Globus pallidus (tissue), 1 donor: ENCODE data around the gene RAB40B.

Source experiments
- DNase-seq: peaks from one replicate; pipeline ENCODE4 v3.0.0-alpha.2; 2015; ENCODE audit warnings: low spot score

Gene RAB40B

DNA sequence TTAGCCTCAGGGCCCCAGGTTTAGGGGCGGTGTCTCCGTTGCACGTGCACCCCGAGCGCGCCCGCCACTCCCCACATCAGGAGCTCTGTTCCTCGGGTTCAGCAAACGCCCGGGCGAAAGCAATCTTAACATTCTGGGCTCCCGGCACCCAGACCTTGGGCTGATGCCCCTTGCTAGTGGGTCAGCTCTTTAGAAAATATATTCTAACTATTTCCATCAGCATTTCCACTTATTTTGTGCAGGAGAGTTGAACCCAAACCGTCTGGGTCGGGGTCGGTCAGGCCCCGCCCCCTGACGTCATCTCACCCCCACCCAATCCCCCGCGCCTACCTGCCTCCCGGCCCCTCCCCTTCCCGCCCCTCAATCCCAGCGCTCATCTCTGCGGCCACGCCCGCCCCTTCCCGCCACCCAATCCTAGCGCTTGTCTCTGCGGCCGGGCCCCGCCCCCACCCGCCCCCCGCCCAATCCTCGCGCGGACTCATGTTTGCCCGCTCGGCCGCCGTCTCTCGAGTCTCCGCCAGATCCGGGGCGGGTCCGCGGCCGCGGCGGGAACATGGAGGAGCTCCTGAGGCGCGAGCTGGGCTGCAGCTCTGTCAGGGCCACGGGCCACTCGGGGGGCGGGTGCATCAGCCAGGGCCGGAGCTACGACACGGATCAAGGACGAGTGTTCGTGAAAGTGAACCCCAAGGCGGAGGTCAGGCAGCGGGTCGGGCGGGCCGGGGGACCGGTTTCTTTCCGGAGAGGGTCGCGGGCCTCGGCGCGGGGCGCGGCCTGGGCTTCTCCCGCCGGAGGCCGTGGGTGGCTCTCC is 17.9 kb upstream of the RAB40B start, which contains the start of gene FN3KRP:
FN3KRP (plus strand) TSS at position 504 of the 808 bp plus-strand sequence; CDS start at position 554, 50 bp downstream.
- DNase-seq = peak; percentile 95

DNA sequence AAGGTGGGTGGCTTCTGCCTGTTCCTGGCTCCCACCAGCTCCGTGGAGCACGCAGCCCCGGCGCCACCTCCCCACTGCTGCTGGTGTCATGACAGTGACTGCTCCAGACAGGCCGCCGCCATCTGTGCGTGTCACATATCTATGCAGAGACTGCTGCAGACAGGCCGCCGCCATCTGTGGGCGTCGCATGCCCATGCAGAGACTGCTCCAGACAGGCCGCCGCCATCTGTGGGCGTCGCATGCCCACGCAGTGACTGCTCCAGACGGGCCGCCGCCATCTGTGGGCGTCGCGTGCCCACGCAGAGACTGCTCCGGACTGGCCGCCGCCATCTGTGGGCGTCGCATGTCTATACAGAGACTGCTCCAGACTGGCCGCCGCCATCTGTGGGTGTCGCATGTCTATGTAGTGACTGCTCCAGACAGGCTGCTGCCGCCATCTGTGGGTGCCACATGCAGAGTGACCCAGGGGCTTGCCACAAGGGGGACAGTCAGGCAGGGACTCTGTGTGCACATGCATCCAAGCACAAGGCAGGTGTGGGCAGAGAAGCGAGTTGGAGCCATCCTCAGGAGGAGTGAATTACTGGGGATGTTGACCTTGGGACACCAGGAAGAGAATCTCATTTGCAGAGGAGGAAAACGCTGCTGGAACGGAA is 14.7 kb upstream of the RAB40B start:
- no peak for DNase-seq

DNA sequence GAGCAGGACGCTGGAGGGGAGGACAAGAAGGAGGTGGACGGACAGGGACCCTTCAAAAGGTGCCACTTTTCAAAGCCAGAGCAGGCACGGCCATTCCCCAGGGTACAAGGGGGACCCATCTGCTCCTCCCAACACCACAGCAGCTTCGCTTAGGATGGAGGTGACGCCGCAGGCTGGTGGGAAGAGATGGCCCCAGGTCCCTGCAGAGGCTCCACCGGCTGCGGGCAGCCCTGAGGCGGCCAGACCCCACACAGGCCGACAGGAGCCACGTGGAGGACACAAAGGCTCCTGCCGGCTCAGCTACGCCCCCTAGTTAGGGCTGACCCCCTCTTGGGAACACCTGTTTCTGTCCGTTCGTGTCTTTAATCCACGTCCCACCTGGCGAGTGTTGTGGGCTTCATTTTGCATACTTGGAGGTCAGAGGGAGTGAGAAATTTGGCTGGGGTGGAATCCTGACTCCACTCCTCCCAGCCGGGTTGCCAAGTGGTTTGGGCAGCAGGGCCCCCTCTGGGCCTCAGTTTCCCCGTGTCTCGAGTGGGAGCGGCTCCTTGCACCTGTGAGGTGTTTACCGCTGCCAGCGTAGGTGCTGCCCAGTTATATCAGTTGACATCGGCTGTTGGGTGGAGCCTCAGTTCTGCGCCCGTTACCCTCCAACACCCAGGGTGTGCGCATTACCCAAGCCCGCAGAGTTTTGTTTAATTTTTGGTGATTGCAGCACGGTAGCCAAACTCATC is 12.2 kb upstream of the RAB40B start:
- no peak for DNase-seq

DNA sequence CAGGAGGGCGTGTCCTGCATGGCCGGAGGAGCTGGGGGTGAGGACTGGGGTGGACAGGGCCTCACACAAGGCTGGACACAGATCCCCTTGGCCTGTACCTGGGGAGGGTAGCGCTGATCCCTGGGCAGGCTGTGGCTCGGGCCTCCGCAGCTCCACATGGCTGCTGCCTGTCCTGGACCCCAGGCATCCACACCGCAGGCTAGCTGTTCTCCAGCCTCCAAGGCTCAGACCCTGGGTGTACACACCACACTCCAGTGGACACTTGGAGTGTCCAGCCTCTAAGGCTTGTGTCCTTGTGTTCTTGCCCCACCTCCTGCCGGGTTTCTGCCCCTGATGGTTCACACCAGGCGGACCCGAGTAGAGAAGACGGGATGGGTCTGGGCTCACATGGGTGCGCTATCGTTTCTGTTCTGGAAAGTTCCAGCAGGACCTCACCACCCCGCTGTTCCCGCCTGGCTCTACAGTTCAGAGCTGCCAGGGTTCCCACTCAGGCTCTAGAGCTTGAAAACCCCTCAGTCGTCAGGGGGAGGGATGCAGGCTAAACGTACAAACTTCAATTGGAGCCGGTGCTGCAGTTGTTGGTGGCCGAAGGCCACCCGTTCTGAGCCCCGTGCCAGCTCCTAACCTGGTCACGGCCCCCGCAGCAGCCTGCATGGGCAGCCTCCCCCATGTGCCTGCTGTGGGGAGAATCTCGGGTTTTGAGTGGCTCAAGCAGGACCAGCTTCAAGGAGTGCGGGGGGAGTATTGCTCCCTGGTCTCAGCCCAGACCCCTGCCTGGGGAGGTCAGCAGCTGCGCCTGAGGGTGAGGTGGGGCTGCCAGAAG is 11.4 kb upstream of the RAB40B start:
- no peak for DNase-seq

DNA sequence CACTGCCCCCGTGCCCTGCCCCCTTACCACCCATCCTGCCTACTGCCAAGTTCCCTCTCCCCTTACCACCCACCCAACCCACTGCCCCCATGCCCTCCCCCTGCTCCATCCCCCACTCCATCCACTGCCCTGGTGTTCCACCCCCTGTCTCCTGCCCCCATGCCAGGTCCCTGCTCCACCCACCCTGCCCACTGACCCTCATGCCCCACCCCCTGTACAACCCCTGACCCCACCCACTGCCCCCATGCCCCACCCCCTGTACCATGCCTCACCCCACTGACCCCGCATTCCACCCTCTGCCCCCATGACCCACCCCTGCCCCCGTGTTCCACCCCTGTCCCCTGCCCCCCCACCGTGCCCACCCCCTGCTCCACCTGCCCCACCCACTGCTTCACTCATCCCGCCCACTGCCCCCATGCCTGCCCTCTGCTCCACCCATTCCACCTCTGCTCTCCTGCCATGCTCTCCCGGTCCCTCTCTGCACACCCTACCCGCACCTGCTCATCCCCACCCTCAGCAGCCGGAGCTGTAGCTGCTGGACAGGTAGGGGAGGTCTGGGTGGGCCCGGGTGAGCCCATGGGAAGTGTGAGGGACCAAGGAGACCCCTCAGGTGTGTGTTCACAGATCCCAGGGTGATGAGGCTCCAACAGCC is 10.7 kb upstream of the RAB40B start:
- DNase-seq = no peak

DNA sequence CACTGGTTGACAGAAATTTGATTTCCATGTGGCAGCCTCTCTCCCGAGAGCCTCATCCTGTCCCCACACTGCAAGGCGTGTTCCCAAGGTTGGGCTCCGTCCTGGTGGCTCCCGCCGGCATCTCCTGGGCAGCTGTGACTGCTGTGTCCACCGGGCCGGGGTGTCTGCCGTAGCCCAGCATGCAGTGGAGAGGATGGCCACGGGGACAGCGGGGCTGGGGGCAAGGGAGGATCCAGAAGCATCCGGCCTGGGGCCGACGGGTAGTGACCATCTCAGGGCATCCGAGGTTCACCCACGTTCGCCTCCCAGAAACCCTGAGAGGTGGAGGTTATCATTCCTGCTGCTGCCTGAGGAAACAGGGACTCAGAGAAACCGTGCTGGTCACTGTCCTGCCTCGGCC is 7.3 kb upstream of the RAB40B start:
- DNase-seq = no peak

DNA sequence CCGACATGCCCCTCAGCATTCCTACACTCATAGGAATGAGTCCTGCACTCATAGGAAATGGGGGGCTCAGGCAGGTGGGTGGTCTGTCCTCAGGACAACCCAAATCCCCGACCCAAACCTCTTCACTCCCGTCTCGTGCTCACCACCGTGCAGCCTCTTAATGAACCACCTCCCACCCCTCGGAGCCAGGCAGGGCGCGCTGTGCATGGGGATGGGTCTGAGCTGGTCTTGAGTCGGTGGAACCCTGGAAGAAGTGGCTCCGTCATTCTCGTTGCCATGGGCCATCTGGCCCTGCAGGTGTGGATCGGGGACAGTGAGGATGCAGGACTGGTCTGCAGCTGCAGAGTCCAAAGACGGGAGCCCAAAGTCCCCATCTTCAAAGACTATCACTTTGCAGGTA is 6.4 kb upstream of the RAB40B start:
- DNase-seq = no peak

DNA sequence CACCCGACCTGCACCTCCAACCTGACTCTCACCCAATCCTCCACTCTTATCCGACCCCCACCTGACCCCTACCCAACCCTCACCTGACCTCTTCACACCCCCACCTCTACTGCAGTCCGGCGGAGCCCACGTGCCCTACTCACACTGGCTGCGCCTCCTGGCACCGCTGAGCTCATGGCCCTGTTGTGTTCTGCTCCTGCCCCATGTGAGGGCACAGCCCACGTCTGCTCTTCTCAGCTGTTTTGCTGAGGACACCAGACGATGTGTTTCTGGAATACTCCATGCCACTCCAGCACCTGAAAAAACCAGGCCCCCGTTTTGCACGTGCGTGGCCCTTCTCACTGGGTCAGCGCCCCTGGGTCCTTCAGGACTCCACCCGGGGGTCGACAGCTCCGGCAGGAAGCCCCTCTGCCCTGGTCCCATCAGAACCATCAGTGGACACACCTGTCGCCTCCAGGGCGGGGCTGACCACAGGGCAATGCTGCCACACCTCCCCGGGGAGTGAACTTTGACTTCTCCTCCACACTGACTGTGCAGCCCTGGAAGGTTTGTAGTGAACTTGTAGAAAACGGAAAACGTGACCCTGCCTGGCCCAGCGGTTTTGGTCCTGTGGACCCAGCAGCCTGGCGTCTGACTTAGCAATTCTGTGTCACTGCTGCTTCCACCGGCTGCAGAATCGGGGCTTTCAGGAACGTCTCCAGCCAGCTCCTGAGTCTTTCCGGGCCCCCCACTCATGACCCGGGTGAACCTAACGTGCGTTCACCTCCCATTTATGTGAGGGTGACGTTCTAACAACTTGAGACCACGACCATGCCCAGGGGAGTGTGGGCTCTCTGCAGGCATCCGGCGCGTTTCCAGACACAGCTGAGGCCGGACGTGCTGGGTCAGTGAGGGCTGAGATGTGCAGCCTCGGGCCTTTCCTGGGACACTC is 5.7 kb upstream of the RAB40B start:
- DNase-seq = no peak

DNA sequence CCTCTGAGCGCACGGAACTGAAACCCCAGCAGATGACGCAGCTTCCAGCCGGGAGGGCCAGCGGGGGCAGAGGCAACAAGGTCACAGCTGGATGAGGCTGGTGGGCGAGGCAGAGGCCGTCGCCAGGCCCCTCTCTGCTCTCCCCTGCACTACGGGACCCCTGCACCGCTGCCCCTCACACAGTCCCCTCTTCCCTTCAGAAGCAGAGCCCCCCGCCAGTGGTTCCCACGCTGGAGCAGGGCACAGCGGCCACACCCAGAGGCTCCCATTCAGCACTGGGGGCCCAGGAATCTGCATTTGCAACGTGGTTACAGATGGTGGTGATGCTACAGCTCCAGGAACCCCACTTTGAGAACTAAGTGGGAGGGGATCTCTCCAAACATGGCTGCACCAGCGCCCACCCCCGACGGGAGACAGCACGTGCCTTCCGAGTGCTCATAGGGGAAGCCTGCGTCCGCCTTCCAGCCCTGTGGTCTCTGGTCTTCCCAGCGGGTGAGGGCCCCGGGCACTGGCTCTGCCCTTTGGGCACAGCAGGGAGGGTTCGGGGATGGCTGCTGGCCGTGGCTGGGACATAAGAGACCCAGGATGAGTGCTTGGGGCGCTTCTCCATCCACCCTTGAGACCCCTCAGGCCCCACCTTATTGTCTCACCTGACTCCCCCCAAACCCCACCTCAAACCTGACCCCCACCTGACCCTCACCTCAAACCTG is 4.7 kb upstream of the RAB40B start:
- no peak for DNase-seq

DNA sequence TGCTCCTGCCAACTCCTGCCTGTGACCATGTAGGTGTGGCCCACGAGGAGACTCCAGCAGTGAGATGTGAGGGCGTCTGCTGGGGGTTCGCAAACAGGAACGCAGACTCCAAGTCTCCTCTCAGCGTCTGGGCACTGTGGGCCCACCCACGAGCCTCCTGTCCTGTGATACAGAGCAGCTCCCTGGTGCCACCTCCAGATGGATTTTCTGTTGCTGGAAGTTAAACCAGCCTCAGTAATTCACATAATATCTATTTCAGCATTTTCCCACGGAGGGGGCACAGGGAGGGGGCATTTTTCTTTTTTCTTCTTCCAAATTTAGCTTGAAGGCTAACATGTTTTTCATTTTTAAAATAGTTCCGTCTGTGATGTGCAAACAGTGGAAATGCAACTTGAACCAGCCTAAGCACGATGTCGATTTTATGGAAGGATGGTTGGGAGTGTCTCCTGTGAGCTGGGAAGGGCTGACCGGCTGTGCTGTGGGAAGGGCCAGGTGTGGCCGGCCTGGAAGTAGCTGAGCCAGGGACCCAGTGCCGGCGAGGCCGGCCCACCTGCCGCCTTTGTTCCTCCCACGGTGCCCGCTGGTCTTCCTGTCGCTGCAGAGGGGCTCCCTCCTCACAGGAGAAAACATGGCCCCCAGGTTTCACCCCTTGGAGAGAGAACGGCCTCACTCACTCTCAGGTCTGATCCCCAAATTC is 3.9 kb upstream of the RAB40B start:
- DNase-seq = no peak

DNA sequence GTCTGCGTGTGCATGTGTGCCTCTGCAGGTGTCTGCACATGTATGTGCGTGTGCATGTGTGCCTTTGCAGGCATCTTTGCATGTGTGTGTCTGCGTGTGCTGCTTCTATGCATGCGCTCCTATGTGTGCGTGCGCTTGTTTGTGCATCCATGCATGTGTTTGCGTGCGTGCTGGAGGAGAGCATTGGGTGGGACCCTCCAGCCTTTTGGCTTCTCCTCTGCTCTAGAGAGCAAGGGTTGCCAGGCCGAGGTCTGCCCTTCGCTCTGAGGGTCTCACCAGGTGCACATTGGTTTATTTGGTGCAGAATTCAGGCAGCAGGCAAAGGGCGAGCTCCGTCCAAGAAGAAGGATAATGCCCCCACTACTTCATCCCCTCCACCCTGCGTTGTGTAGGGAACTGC is 1.1 kb upstream of the RAB40B start:
- DNase-seq = no peak

DNA sequence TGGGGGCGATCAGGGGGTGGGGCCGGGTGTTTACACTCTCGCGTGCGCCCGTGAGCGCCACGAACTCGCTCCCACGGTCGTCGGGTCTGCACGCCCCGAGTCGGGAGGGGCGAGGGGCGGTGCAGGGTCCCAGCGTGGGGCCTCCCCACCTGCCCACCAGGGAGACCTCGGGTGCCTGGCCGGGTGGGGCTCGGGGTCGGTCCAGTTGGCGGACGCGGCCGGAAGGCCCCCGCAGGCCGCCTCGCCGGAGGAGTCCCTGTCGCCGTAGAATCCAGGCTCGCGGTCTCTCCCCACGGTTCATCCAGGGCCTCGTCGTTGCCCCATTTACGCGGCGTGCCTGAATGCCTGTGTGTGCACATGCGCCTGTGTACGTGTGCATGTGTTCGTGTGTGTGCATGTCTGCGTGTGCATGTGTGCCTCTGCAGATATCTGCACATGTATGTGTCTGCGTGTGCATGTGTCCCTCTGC is 510 bp upstream of the RAB40B start:
- no peak for DNase-seq

DNA sequence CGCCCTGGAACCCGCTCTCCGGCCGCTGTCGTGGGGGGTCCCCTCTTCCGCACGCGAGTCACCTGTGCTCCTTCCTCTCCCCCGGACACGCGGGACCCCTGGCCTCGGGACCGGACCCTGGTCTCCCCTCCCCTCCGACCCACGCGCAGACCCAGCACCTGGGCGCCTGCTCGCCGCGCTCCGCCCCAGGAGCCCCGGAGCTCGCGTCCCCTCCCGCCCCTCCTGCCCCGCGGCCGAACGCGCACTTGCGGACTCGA is 762 bp downstream of the RAB40B start:
- no peak for DNase-seq

DNA sequence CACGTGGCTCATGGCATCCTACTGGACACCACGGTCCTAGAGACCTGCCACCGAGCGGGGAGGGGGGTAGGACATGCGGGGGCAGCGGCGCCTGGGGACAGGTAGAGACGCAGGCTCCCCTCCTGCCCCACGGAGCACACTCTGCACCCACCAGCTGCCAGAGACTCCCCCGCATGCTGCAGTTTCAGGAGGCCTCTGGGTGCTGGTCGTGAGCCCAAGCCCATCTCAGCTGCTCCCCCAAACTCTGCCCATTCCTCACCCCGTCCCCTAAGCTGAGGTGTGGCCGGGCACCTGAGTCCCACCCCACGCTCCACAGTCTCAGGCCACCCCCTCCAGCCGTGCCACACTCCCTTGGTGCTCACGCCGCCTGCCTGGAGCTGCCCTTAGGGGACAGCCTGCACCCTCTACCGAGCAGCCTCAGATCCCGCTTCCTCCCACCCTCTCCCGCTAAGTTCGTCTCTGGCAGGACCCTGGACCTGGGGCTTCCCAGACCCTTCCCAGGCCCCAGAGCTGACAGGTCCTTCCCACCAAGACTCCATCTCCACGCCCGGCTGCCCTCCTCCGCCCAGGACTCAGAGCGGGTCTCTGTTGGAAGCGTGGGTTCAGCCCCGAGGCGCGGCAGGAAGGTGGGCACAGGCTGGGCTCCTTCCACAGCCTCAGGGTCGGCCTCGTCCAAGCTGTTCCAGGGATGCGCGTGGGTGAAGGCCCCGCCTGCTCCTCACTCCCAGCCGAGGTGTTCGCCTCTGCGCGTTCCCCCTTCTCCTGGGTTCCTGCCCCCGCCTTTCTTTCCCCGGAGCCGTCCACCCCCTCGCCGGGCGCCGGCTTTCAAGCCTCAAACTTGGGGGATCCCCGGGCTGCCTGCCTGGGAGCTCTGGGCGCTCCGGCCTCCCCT is 1.3 kb downstream of the RAB40B start:
- DNase-seq = no peak

DNA sequence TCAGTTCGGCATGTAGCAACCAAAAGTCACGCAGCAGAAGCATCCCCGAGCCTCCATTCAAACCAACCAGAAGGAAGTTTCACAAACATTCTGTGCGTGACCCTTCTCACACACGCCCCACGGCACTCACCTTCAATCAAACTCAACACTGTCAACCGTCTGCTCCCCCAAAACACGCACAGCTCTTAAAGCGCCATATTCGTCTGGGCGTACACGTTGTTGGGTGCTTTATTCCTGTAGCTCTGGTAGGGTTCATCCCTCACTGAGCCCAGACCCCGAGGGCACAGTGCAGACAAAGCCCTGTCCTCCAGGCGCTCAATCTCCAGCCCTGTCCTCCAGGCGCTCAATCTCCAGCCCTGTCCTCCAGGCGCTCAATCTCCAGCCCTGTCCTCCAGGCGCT is 2.2 kb downstream of the RAB40B start:
- no peak for DNase-seq

DNA sequence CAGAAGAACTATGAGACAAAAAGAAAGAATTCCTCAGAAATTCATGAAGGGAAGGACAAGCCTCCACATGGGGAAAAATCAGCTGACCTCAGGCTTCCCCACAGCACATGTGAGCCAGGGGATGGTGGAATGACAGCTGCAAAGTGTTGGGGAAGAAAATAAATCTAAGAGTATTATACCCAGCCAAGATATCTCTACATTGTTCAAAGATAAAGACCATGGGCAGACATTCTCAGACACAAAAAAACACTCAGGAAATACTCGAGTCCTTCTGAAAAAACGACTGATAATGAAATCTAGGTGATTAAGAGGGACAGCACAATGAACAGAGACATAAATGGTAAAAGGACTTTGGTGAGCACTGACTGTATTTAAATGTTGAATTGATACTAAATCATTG is 3.9 kb downstream of the RAB40B start:
- DNase-seq = no peak

DNA sequence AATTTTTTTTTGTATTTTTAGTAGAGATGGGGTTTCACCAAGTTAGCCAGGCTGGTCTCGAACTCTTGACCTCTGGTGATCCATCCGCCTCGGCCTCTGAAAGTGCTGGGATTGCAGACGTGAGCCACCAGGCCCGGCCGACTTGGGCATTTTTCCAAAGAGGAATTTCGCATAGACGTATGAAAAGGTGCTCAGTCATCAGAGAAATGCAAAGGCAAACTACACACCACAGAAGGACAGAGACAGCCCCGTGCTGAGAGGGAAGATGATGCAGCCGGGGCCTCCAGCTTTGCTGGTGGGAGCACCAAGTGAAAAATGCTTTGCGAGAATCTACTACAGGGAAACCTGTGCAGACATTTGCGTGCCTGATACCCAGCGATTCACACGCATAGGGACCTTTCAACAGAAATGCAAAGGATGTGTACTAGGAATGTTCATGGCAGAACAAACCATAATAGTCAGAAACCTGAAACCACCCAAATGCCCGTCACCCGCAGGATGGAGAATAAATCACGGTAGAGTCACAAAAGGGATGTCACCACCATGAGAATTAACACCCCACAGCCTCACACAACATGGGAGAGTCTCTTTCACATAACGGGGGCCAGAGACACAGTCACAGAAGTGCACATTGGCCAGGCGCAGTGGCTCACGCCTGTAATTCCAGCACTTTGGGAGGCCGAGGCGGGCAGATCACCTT is 5.2 kb downstream of the RAB40B start:
- no peak for DNase-seq

DNA sequence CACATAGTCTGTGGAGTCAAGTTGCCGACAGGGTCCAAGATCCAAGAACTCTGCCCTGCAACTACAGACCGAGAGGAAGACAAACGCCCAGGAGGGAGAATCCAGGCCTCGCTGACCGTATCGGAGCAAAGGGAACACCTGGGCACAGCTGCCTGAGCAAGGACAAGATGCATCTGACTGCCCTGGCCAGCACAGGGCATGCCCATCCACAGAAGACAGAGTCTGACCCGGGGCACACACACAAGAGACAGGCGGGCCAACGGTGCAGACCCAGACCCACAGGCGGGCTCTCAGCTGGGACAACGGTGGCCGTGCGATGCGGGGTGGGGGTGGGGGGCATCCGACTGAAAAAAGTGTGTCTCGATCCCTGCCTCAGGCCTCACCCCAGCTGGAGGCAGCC is 6.2 kb downstream of the RAB40B start:
- DNase-seq = no peak
